ENCODE data around the gene RIMS4.

GRCh38 chr20:44835116-44835515 lies 24.8 kb upstream of the RIMS4 start:
- TF ChIP-seq CTCF (IDR thresholded peaks at IDR 0.05) = no peak
- TF ChIP-seq POLR2A (IDR thresholded peaks at IDR 0.05; ENCODE audit: low read depth) = no peak
- TF ChIP-seq POLR2AphosphoS5 (IDR thresholded peaks at IDR 0.05) = no peak
- TF ChIP-seq EP300 (IDR thresholded peaks at IDR 0.05) = no peak
